Brain microvascular endothelial cell (primary cell): ENCODE measurements around the gene CCT6A.
"Not testable (repeated sequence)": the region's sequence is repeated elsewhere in the genome, so short reads cannot be mapped to it uniquely, and the experiment has no call there.

Experiments used
- DNase-seq: peaks from one replicate; pipeline ENCODE4 v3.0.0-alpha.2; 2020
- H3K27ac ChIP-seq: fragments of 250-450 bp; sonication (Bioruptor Pico); 2 replicates; pipeline ENCODE4 v1.5.1; 2020; ENCODE audit warnings: mild to moderate bottlenecking, moderate library complexity
- H3K27me3 ChIP-seq: fragments of 250-450 bp; sonication (Bioruptor Pico); replicated peaks from 2 replicates; pipeline ENCODE4 v1.5.1; 2020; ENCODE audit warnings: mild to moderate bottlenecking
- H3K36me3 ChIP-seq: fragments of 250-450 bp; sonication (Bioruptor Pico); replicated peaks from 2 replicates; pipeline ENCODE4 v1.5.1; 2020; ENCODE audit warnings: mild to moderate bottlenecking
- H3K4me3 ChIP-seq: 2 replicates; pipeline ENCODE4 v1.5.1; 2011; ENCODE audit warnings: low read depth, mild to moderate bottlenecking, control low read depth, low read length, moderate library complexity
- CTCF ChIP-seq: IDR thresholded peaks from 2 replicates; pipeline ENCODE4 v1.5.1; 2011; ENCODE audit warnings: low read depth, mild to moderate bottlenecking, moderate library complexity, low read length, control low read depth, inconsistent platforms; ENCODE audit errors: missing control alignments
- in situ Hi-C: cut with HindIII; loops from 2 replicates; pipeline ENCODE4 v1.10.0; 2017; ENCODE audit warnings: low sequenced_read_pairs, low pct_ligation_motif_present

Gene CCT6A

GRCh38 chr7:56097700-56098099 lies 46.1 kb downstream of the CCT6A start:
- DNase-seq = peak; percentile 54
- peaks cover 26% of the 10 kb centered on the region for H3K36me3 ChIP-seq
- H3K27me3 ChIP-seq = no peaks in the 10 kb centered on the region
- no peak overlapping the region for H3K27ac ChIP-seq
- in situ Hi-C loops = no loop called here
- no peak for TF ChIP-seq CTCF
- H3K4me3 ChIP-seq = no peak overlapping the region

GRCh38 chr7:56098187-56099008 lies 46.8 kb downstream of the CCT6A start:
- peaks cover 33% of the 10 kb centered on the region for H3K36me3 ChIP-seq
- H3K27ac ChIP-seq, H3K4me3 ChIP-seq, H3K27me3 ChIP-seq, DNase-seq, in situ Hi-C loops: not testable (repeated sequence)

GRCh38 chr7:56099653-56100052 lies 48.1 kb downstream of the CCT6A start:
- in situ Hi-C loops = no loop called here
- H3K27ac ChIP-seq = no peak overlapping the region
- H3K27me3 ChIP-seq = no peaks in the 10 kb centered on the region
- no peak overlapping the region for H3K4me3 ChIP-seq
- DNase-seq = no peak
- H3K36me3 ChIP-seq = peaks cover 41% of the 10 kb centered on the region
- no peak for TF ChIP-seq CTCF

- H3K4me3 ChIP-seq, H3K27me3 ChIP-seq, H3K27ac ChIP-seq, in situ Hi-C loops, DNase-seq: not testable (repeated sequence)
- H3K36me3 ChIP-seq = peaks cover 41% of the 10 kb centered on the region
Measured at GRCh38 chr7:56104138-56104537, 52.6 kb downstream of the CCT6A start.

- peak overlapping the region; percentile 85 for H3K27ac ChIP-seq
- H3K27me3 ChIP-seq = no peaks in the 10 kb centered on the region
- H3K4me3 ChIP-seq = peak overlapping the region; percentile 78
- DNase-seq = peak; percentile 77
- peak; percentile 4 for TF ChIP-seq CTCF
- peaks cover 36% of the 10 kb centered on the region for H3K36me3 ChIP-seq
- in situ Hi-C loops = no loop called here
Measured at GRCh38 chr7:56105508-56105907, 53.9 kb downstream of the CCT6A start.

GRCh38 chr7:56106108-56107073 lies 54.8 kb downstream of the CCT6A start, which contains the start of gene CHCHD2:
TSS of gene CHCHD2 (minus strand) at chr7:56106476. CDS start at chr7:56106413, 63 bp downstream.
- peak within 1 kb of the TSS; percentile 78 for H3K4me3 ChIP-seq
- H3K36me3 ChIP-seq = peaks cover 27% of the 10 kb centered on the region
- TF ChIP-seq CTCF = no peak
- H3K27me3 ChIP-seq = no peaks in the 10 kb centered on the region
- peak; percentile 98 for DNase-seq
- peak within 1 kb of the TSS; percentile 85 for H3K27ac ChIP-seq
- in situ Hi-C loops = no loop called here
